NAMALWA (cell line): Measurements from ENCODE around the gene ATF7IP2.
"Not testable (repeated sequence)": the region's sequence is repeated elsewhere in the genome, so short reads cannot be mapped to it uniquely, and the experiment has no call there.

Experiments used
- DNase-seq: peaks from one replicate; pipeline ENCODE4 v3.0.0-alpha.2; 2015; ENCODE audit warnings: low spot score

Gene ATF7IP2, protein sequence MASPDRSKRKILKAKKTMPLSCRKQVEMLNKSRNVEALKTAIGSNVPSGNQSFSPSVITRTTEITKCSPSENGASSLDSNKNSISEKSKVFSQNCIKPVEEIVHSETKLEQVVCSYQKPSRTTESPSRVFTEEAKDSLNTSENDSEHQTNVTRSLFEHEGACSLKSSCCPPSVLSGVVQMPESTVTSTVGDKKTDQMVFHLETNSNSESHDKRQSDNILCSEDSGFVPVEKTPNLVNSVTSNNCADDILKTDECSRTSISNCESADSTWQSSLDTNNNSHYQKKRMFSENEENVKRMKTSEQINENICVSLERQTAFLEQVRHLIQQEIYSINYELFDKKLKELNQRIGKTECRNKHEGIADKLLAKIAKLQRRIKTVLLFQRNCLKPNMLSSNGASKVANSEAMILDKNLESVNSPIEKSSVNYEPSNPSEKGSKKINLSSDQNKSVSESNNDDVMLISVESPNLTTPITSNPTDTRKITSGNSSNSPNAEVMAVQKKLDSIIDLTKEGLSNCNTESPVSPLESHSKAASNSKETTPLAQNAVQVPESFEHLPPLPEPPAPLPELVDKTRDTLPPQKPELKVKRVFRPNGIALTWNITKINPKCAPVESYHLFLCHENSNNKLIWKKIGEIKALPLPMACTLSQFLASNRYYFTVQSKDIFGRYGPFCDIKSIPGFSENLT

GRCh38 chr16:10385725-10386516, at the start of gene ATF7IP2:
Gene ATF7IP2 (plus strand): TSS chr16:10386061. CDS start chr16:10430621, 44,560 bp downstream.
- DNase-seq: peak; percentile 96

GRCh38 chr16:10338426-10338825, 47.4 kb upstream of the ATF7IP2 start:
- no peak for DNase-seq

GRCh38 chr16:10339777-10340732, 45.8 kb upstream of the ATF7IP2 start:
- no peak for DNase-seq

GRCh38 chr16:10343124-10343760, 42.6 kb upstream of the ATF7IP2 start:
- no peak for DNase-seq

GRCh38 chr16:10344699-10345098, 41.2 kb upstream of the ATF7IP2 start:
- not testable (repeated sequence) for DNase-seq

DNA sequence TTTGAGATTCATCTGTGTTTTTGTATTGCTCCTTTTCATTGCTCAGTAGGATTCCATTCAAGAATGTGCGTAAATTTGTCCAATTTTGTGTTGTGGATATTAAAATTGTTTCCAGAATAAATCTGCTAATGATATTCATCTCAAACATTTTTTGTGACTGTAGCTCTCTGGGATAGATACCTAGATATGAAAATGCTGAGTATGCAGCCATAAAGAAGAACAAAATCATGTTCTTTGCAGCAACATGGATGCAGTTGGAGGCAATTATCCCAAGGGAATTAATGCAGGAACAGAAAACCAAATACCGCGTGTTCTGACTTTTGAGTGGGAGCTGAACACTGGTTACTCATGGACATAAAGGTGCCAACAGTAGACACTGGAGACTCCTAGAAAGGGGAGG, 40.2 kb upstream of the ATF7IP2 start:
- DNase-seq: no peak

GRCh38 chr16:10349851-10350250, 36.0 kb upstream of the ATF7IP2 start:
- no peak for DNase-seq

- DNase-seq: no peak
Observed at GRCh38 chr16:10352262-10352661, 33.6 kb upstream of the ATF7IP2 start.

DNA sequence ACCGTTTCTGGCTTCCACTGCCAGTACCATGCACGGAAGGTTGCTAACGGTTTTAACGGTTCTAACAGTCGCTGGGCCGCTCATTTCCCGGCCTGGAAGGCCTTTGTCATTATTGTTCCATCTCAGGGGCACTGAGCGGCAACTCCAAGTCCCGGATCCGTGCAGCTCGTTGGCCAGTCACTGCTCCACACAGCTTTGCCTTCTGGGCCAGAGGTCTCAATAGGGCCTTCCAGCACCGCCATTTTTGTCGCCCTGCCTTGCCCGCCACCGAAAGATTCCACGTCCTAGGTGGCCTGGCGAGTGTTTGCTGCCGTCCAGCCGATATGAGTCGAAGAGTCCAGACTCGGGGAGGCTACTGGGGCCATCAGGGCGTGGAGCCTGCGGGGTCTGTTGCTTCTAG, 30.3 kb upstream of the ATF7IP2 start:
- DNase-seq: no peak

- no peak for DNase-seq
Observed at GRCh38 chr16:10356870-10357842, 28.7 kb upstream of the ATF7IP2 start.

DNA sequence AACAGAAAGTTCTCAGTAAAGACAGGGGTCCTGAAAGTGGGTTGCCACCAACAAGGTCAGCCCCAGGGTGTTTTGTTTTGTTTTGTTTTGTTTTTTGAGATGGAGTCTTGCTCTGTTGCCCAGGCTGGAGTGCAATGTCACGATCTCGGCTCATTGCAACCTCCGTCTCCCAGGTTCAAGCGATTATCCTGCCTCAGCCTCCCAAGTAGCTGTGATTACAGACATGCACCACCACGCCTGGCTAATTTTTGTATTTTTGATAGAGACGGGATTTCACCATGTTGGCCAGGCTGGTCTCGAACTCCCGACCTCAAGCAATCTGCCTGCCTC, 24.1 kb upstream of the ATF7IP2 start:
- DNase-seq: not testable (repeated sequence)

- peak; percentile 70 for DNase-seq
Observed at GRCh38 chr16:10362077-10362863, 23.6 kb upstream of the ATF7IP2 start.

DNA sequence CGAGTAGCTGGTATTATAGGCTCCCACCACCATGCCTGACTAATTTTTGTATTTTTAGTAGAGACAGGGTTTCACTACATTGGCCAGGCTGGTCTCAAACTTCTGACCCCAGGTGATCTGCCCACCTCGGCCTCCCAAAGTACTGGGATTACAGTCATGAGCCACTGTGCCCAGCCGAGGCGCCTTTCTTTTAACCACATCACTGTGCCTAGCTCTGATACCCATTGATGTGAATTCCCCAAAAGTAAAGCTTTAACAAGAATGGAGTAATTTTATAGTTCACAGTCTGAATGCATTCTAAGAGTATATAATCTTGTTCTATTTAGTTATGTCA, 23.0 kb upstream of the ATF7IP2 start:
- not testable (repeated sequence) for DNase-seq

GRCh38 chr16:10366619-10367018, 19.2 kb upstream of the ATF7IP2 start:
- not testable (repeated sequence) for DNase-seq

- DNase-seq: no peak
Observed at GRCh38 chr16:10367616-10368188, 18.2 kb upstream of the ATF7IP2 start.

GRCh38 chr16:10368969-10369551, 16.8 kb upstream of the ATF7IP2 start:
- DNase-seq: peak; percentile 19

GRCh38 chr16:10370096-10370726, 15.7 kb upstream of the ATF7IP2 start:
- DNase-seq: no peak

DNA sequence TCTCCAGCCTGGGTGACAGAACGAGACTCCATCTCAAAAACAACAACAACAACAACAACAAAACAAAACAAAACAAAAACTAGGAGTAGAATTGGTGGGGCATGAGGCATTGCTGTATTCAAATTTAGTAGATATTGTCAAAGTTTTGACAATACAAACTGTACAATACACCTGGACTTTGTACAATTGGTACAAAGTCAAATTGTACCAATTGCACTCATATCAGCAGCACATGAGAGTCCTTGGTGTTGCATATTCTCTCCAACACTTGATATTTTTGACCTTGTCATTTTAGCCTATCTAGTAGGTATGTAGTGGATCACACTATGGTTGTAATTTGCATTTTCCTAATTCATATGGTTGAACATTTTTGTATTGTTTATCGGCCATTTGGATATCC, 14.3 kb upstream of the ATF7IP2 start:
- DNase-seq: no peak
